IMR-90 (cell line): ENCODE results near the gene CACNA2D3. TPM values are rescaled to one million over a fixed set of nuclear protein-coding genes. Genes with fewer than 3 reads are reported as not detected.

Experiments used
- ATAC-seq: fragments of 200-7000 bp; cut with Tn5 transposase; 2 replicates; pipeline ENCODE4 v1.9.1; 2020; ENCODE audit warnings: low read depth, mild to moderate bottlenecking, moderate library complexity
- BruUV-seq: library from RNA; stranded (reverse); fragments of 400-500 nt; replicated peaks from 2 replicates; lab custom pipeline; 2021; lab: Mats Ljungman, UMichigan
- CTCF ChIA-PET: fragments of 300-600 bp; formaldehyde crosslinking; extraction: SDS; loops from one replicate; lab custom pipeline; 2021; ENCODE audit warnings: antibody characterized with exemption; lab: Yijun Ruan, JAX
- POLR2A ChIA-PET: fragments of 300-600 bp; sonication (Branson Sonifier 250); formaldehyde crosslinking; loops from one replicate; lab custom pipeline; 2022; ENCODE audit warnings: antibody characterized with exemption; ENCODE audit not compliant: unreplicated experiment; lab: Charles Lee
- DNase-seq: peaks from one replicate; pipeline ENCODE4 v3.0.0; 2013
- H2AFZ ChIP-seq: replicated peaks from 2 replicates; pipeline ENCODE3; 2013; ENCODE audit warnings: low read length, mild to moderate bottlenecking; ENCODE audit not compliant: poor library complexity
- H2AK5ac ChIP-seq: 2 replicates; pipeline ENCODE4 v1.6.1; 2013; ENCODE audit warnings: low read depth, low read length, inconsistent platforms
- H2AK9ac ChIP-seq: replicated peaks from 2 replicates; pipeline ENCODE3; 2013; ENCODE audit warnings: mild to moderate bottlenecking, low read depth, low read length, moderate library complexity; ENCODE audit not compliant: poor library complexity
- H2BK120ac ChIP-seq: 2 replicates; pipeline ENCODE4 v1.6.1; 2013; ENCODE audit warnings: low read depth, low read length, inconsistent platforms
- H2BK15ac ChIP-seq: 3 replicates; pipeline ENCODE4 v1.6.1; 2013; ENCODE audit warnings: low read depth, low read length, inconsistent platforms
- H2BK20ac ChIP-seq: 2 replicates; pipeline ENCODE4 v1.6.1; 2013; ENCODE audit warnings: low read depth, mild to moderate bottlenecking, inconsistent platforms, low read length, moderate library complexity
- H2BK5ac ChIP-seq: 2 replicates; pipeline ENCODE4 v1.6.1; 2013; ENCODE audit warnings: mild to moderate bottlenecking, low read depth, low read length, inconsistent platforms; ENCODE audit not compliant: poor library complexity, severe bottlenecking
- H3K14ac ChIP-seq: replicated peaks from 2 replicates; pipeline ENCODE4 v1.6.1; 2013; ENCODE audit warnings: low read depth, low read length, inconsistent platforms
- H3K18ac ChIP-seq: 2 replicates; pipeline ENCODE4 v1.6.1; 2013; ENCODE audit warnings: low read depth, low read length, control low read depth
- H3K23ac ChIP-seq: 2 replicates; pipeline ENCODE4 v1.6.1; 2013; ENCODE audit warnings: low read depth, low read length, inconsistent platforms
- H3K27ac ChIP-seq: 2 replicates; pipeline ENCODE4 v1.5.1; 2013; ENCODE audit warnings: mild to moderate bottlenecking, control low read depth, low read length; ENCODE audit not compliant: insufficient read depth
- H3K27me3 ChIP-seq: 2 replicates; pipeline ENCODE4 v1.6.1; 2013; ENCODE audit warnings: low read length; ENCODE audit not compliant: control insufficient read depth, insufficient read depth
- H3K36me3 ChIP-seq: 2 replicates; pipeline ENCODE4 v1.6.1; 2013; ENCODE audit warnings: low read length, mixed read lengths; ENCODE audit not compliant: control insufficient read depth, insufficient read depth
- H3K4ac ChIP-seq: 2 replicates; pipeline ENCODE4 v1.6.1; 2013; ENCODE audit warnings: low read depth, low read length, inconsistent platforms
- H3K4me1 ChIP-seq: 2 replicates; pipeline ENCODE4 v1.6.1; 2013; ENCODE audit warnings: low read length, mixed read lengths; ENCODE audit not compliant: control insufficient read depth, insufficient read depth
- H3K4me2 ChIP-seq: 2 replicates; pipeline ENCODE4 v1.6.1; 2013; ENCODE audit warnings: low read depth, mild to moderate bottlenecking, control low read depth, low read length, moderate library complexity
- H3K4me3 ChIP-seq: 2 replicates; pipeline ENCODE4 v1.5.1; 2013; ENCODE audit warnings: low read depth, mild to moderate bottlenecking, control low read depth, low read length, moderate library complexity; ENCODE audit not compliant: insufficient read depth
- H3K56ac ChIP-seq: 2 replicates; pipeline ENCODE4 v1.6.1; 2013; ENCODE audit warnings: low read length, inconsistent platforms; ENCODE audit not compliant: insufficient read depth; ENCODE audit errors: extremely low read depth
- H3K79me1 ChIP-seq, 2 experiments: 2 replicates each; pipeline ENCODE4 v1.6.1; 2013; ENCODE audit warnings: low read length in 2 of 2, inconsistent platforms in 1 of 2, low read depth in 1 of 2
- H3K9ac ChIP-seq: 2 replicates; pipeline ENCODE4 v1.6.1; 2013; ENCODE audit warnings: low read depth, low read length, control low read depth
- H3K9me1 ChIP-seq: 2 replicates; pipeline ENCODE4 v1.6.1; 2013; ENCODE audit warnings: low read length, inconsistent platforms; ENCODE audit not compliant: insufficient read depth
- H3K9me3 ChIP-seq: 2 replicates; pipeline ENCODE4 v1.6.1; 2013; ENCODE audit warnings: low read length; ENCODE audit not compliant: control insufficient read depth, insufficient read depth
- H4K20me1 ChIP-seq: 2 replicates; pipeline ENCODE4 v1.6.1; 2013; ENCODE audit warnings: low read length, inconsistent platforms; ENCODE audit not compliant: insufficient read depth
- H4K5ac ChIP-seq: 2 replicates; pipeline ENCODE4 v1.6.1; 2013; ENCODE audit warnings: mild to moderate bottlenecking, low read depth, low read length, control low read depth
- H4K8ac ChIP-seq, 2 experiments: 2 replicates each; pipeline ENCODE4 v1.6.1; 2013; ENCODE audit warnings: low read depth in 2 of 2, low read length in 2 of 2, control low read depth in 1 of 2, inconsistent platforms in 1 of 2
- H4K91ac ChIP-seq: 2 replicates; pipeline ENCODE4 v1.6.1; 2013; ENCODE audit warnings: low read depth, low read length, inconsistent platforms; ENCODE audit not compliant: insufficient read depth
- BHLHE40 ChIP-seq: fragments of 150-350 bp; IDR thresholded peaks from 2 replicates; pipeline ENCODE4 v1.6.1; 2016; ENCODE audit warnings: mild to moderate bottlenecking, low read depth, low read length
- CEBPB ChIP-seq: IDR thresholded peaks from 2 replicates; pipeline ENCODE4 v1.6.1; 2012; ENCODE audit warnings: low read depth, low read length, improper control_type of control experiment
- CHD1 ChIP-seq: IDR thresholded peaks from 2 replicates; pipeline ENCODE4 v1.6.1; 2012; ENCODE audit warnings: low read depth, low read length, improper control_type of control experiment
- CTCF ChIP-seq: conservative IDR thresholded peaks from 2 replicates; pipeline ENCODE4 v1.5.1; 2012; ENCODE audit warnings: mild to moderate bottlenecking, low read depth, low read length, improper control_type of control experiment
- ELK1 ChIP-seq: fragments of 150-350 bp; IDR thresholded peaks from 2 replicates; pipeline ENCODE4 v1.6.1; 2016; ENCODE audit warnings: low read depth, mild to moderate bottlenecking, low read length, moderate library complexity, borderline replicate concordance
- FOS ChIP-seq: fragments of 150-350 bp; IDR thresholded peaks from 2 replicates; pipeline ENCODE4 v1.6.1; 2016; ENCODE audit warnings: low read depth, low read length
- MAFK ChIP-seq: IDR thresholded peaks from 2 replicates; pipeline ENCODE4 v1.6.1; 2012; ENCODE audit warnings: low read depth, low read length, improper control_type of control experiment
- MAZ ChIP-seq: IDR thresholded peaks from 2 replicates; pipeline ENCODE4 v1.6.1; 2012; ENCODE audit warnings: low read depth, mild to moderate bottlenecking, low read length, improper control_type of control experiment, moderate library complexity, borderline replicate concordance
- MXI1 ChIP-seq: IDR thresholded peaks from 2 replicates; pipeline ENCODE4 v1.6.1; 2012; ENCODE audit warnings: low read depth, mild to moderate bottlenecking, low read length, moderate library complexity, borderline replicate concordance
- NFE2L2 ChIP-seq: fragments of 150-350 bp; IDR thresholded peaks from 2 replicates; pipeline ENCODE4 v1.6.1; 2016; ENCODE audit warnings: low read depth, mild to moderate bottlenecking, low read length
- POLR2A ChIP-seq: IDR thresholded peaks from 2 replicates; pipeline ENCODE4 v1.6.1; 2012; ENCODE audit warnings: mild to moderate bottlenecking, low read depth, low read length
- RAD21 ChIP-seq: IDR thresholded peaks from 2 replicates; pipeline ENCODE4 v1.6.1; 2012; ENCODE audit warnings: low read length, improper control_type of control experiment
- RCOR1 ChIP-seq: IDR thresholded peaks from 2 replicates; pipeline ENCODE4 v1.6.1; 2012; ENCODE audit warnings: mild to moderate bottlenecking, low read length, improper control_type of control experiment; ENCODE audit not compliant: insufficient replicate concordance
- RFX5 ChIP-seq: IDR thresholded peaks from 2 replicates; pipeline ENCODE4 v1.8.0; 2012; ENCODE audit warnings: low read depth, mild to moderate bottlenecking, low read length, moderate library complexity
- SMC3 ChIP-seq: fragments of 150-350 bp; IDR thresholded peaks from 2 replicates; pipeline ENCODE4 v1.6.1; 2016; ENCODE audit warnings: low read depth, mild to moderate bottlenecking, antibody characterized with exemption, low read length, moderate library complexity
- WGBS, 2 experiments: methylation state at CpG; one replicate each; pipeline versions ENCODE4 v1.1.5 to v1.1.7; 2013; ENCODE audit warnings: missing lambda C conversion rate in 2 of 2; ENCODE audit not compliant: insufficient read length in 1 of 2; ENCODE audit errors: extremely low coverage in 2 of 2; 5-methylcytosine and 5-hydroxymethylcytosine counted together
- dilution Hi-C: fragments of 300-500 bp; cut with HindIII; formaldehyde crosslinking; loops from one replicate; pipeline ENCODE4 v1.14.3; 2018; ENCODE audit warnings: low sequenced_read_pairs; ENCODE audit not compliant: unreplicated experiment
- in situ Hi-C: fragments of 300-500 bp; cut with MboI; formaldehyde crosslinking; loops from 3 replicates; pipeline ENCODE4 v1.14.3; 2019; ENCODE audit warnings: low sequenced_read_pairs, inconsistent platforms, mixed read lengths
- intact Hi-C: fragments of 100-400 bp; cut with micrococcal nuclease; formaldehyde crosslinking; loops from 2 replicates; pipeline ENCODE4 v1.10.0; 2022
- polyA plus RNA-seq, 3 experiments: library from polyadenylated mRNA; depleted of rRNA; stranded (reverse); fragments of >200 nt; gene quantifications; 2 replicates each; pipeline ENCODE4 v1.2.3, GENCODE V29; 2012; ENCODE audit warnings: low replicate concordance in 1 of 3
- total RNA-seq: library from RNA; depleted of rRNA; stranded (reverse); fragments of >200 nt; gene quantifications from 2 replicates; pipeline ENCODE4 v1.2.3, GENCODE V29; 2012
- TF ChIP-seq, protein P1 (sequence below): fragments of 150-350 bp; IDR thresholded peaks from 2 replicates; pipeline ENCODE4 v1.6.1; 2017; ENCODE audit warnings: mild to moderate bottlenecking, antibody characterized with exemption, low read length, low read depth

Gene CACNA2D3
- total and polyA plus RNA-seq, 2 of the 4 experiments (the other 2 are of a cell fraction), result 0.36 to 0.41 TPM

DNA sequence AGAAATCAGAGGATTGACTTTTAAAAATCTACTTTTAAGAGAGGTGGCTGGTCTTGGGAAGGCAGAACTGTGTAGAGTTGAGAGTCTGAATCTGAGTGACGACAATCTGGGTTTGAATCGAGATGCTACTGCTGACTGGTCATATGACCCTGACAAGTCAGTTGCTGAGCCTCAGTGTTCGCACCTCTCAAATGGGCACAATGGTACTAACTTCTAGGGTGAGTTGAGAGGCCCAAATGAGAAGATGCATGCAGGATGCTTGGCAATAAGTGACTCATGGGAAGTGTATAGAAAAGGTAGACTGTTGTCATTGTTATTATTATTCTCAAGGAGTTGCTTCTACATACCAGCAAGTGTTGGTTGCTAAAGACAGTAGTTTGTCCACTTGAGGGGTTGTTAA, 10.3 kb downstream of the CACNA2D3 start:
- Histone ChIP-seq H3K56ac (no peak overlapping the region), H2BK120ac (no peak overlapping the region), H2AK9ac (no peak overlapping the region), H2BK20ac (no peak overlapping the region), H2BK5ac (no peak overlapping the region), H3K9me1 (no peaks in the 10 kb centered on the region), H4K91ac (no peak overlapping the region), H2AFZ (no peak overlapping the region), H4K20me1 (no peaks in the 10 kb centered on the region), H3K4me1 (no peaks in the 10 kb centered on the region), H3K79me1 (no peaks in the 10 kb centered on the region), H3K18ac (no peak overlapping the region), H4K5ac (no peak overlapping the region), H2AK5ac (no peak overlapping the region), H3K14ac (no peak overlapping the region), H3K27ac (no peak overlapping the region), H3K4me2 (no peak overlapping the region), H3K9ac (no peak overlapping the region), H4K8ac (no peak overlapping the region), H3K4me3 (no peak overlapping the region), H3K27me3 (no peaks in the 10 kb centered on the region), H3K4ac (no peak overlapping the region), H3K36me3 (no peaks in the 10 kb centered on the region), H3K23ac (no peak overlapping the region), H2BK15ac (no peak overlapping the region), H3K9me3 (no peaks in the 10 kb centered on the region)
- WGBS, 2 experiments, result 50% methylated on average over 2 of the region's 3 CpGs; no CpG with 5 or more reads in 1 of the 2 experiments
- in situ Hi-C loops, result no loop called here
- POLR2A ChIA-PET, result no interaction called here
- TF ChIP-seq FOS (no peak), MAZ (no peak), MAFK (no peak), ELK1 (no peak), CTCF (no peak), CHD1 (no peak), RFX5 (no peak), RCOR1 (no peak), POLR2A (no peak), CEBPB (no peak), RAD21 (no peak), MXI1 (no peak), BHLHE40 (no peak), NFE2L2 (no peak), SMC3 (no peak)
- TF ChIP-seq, protein P1, sequence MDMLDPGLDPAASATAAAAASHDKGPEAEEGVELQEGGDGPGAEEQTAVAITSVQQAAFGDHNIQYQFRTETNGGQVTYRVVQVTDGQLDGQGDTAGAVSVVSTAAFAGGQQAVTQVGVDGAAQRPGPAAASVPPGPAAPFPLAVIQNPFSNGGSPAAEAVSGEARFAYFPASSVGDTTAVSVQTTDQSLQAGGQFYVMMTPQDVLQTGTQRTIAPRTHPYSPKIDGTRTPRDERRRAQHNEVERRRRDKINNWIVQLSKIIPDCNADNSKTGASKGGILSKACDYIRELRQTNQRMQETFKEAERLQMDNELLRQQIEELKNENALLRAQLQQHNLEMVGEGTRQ, result no peak
- DNase-seq, result no peak
- dilution Hi-C loops, result no loop called here
- ATAC-seq, result no peak
- BruUV-seq, result no TSS peak
- CTCF ChIA-PET, result no interaction called here
- intact Hi-C loops, result no loop called here
